Adrenal gland (tissue), 12 donors: ENCODE data around the gene LPCAT1. TPM values are rescaled to one million over a fixed set of nuclear protein-coding genes. Genes with fewer than 3 reads are reported as not detected.

Experiments used
- DNase-seq, 7 donors: peaks; one replicate each; pipeline ENCODE4 v3.0.0-alpha.2; 2019 to 2020
- H3K27ac ChIP-seq, 5 donors: fragments of 200-600 bp; sonication (generic) in 4 of 5; 1 replicate in 3 of 5; 2 replicates in 2 of 5; pipeline versions ENCODE4 v1.5.1 to v1.8.0; 2016 to 2020; ENCODE audit warnings: mild to moderate bottlenecking in 1 of 5
- H3K27me3 ChIP-seq: fragments of 200-600 bp; 2 replicates; pipeline ENCODE4 v1.8.0; 2021
- H3K36me3 ChIP-seq, 2 donors: fragments of 200-600 bp; replicated peaks in 1 of 2; 1 replicate in 1 of 2; 2 replicates in 1 of 2; pipeline versions ENCODE4 v1.5.1 to v1.8.0; 2018 to 2022
- H3K4me1 ChIP-seq, 2 donors: fragments of 200-600 bp; replicated peaks in 1 of 2; 1 replicate in 1 of 2; 2 replicates in 1 of 2; pipeline versions ENCODE4 v1.5.1 to v1.8.0; 2018 to 2021
- H3K4me3 ChIP-seq, 4 donors: fragments of 200-600 bp; sonication (generic) in 3 of 4; one replicate each; pipeline ENCODE4 v1.5.1; 2016 to 2018
- H3K9me3 ChIP-seq, 3 donors: fragments of 200-600 bp; sonication (generic) in 1 of 3; replicated peaks in 1 of 3; 1 replicate in 2 of 3; 2 replicates in 1 of 3; pipeline versions ENCODE4 v1.5.1 to v1.8.0; 2016 to 2021
- CTCF ChIP-seq, 6 experiments: fragments of 450-650 bp in 4 of 6; fragments of 200-600 bp in 2 of 6; sonication (generic) in 1 of 6; IDR thresholded peaks; 1 replicate in 5 of 6; 2 replicates in 1 of 6; pipeline versions ENCODE4 v1.5.1 to v1.8.0; 2016 to 2021; ENCODE audit warnings: antibody characterized with exemption in 6 of 6, mild to moderate bottlenecking in 2 of 6, moderate library complexity in 1 of 6
- POLR2A ChIP-seq, 2 donors: fragments of 450-650 bp; IDR thresholded peaks; one replicate each; pipeline ENCODE4 v1.6.1; 2017; ENCODE audit warnings: antibody characterized with exemption in 2 of 2, mild to moderate bottlenecking in 2 of 2, moderate library complexity in 1 of 2
- WGBS, 4 donors: extraction: QIAGEN DNeasy Blood & Tissue Kit in 2 of 4; methylation state at CpG; one replicate each; pipeline versions ENCODE4 v1.1.5 to v1.1.7; 2013 to 2017; 5-methylcytosine and 5-hydroxymethylcytosine counted together
- intact Hi-C, 2 donors: fragments of 100-400 bp; cut with DNase I; formaldehyde crosslinking; loops; one replicate each; pipeline versions ENCODE4 v1.14.1 to v1.15.0; 2022 to 2023
- polyA plus RNA-seq, 3 donors: library from polyadenylated mRNA; stranded (reverse); fragments of 200-250 nt in 2 of 3; fragments of 350-450 nt in 1 of 3; fragmentation: Illumina TruSeq in 1 of 3; extraction: RNeasy Lipid Tissue Mini Kit (QIAGEN cat#74804) in 1 of 3; gene quantifications; one replicate each; pipeline ENCODE4 v1.2.3, GENCODE V29; 2013 to 2014
- total RNA-seq, 9 donors: library from RNA; depleted of rRNA in 4 of 9; stranded (reverse); fragments of >200 nt in 4 of 9; fragments of 120-200 nt in 1 of 9; fragmentation: NEBNext Ultra II Directional in 1 of 9; extraction: Animal tissue kit (Norgen Biotek cat#: 25700) in 1 of 9; gene quantifications; one replicate each; pipeline versions ENCODE4 v1.1.0 to v1.2.4, GENCODE V29; 2013 to 2023
- donor health status: healthy with polysubstance abuse.
- donor health status: Bipolar disorder and iron deficiency.
- donor health status: DM: yes; HTN: yes; CAD: no.
- donor health status: DM: no; HTN: no; CAD: no.
- donor health status: DM: no; HTN: no; CAD: no.
- donor health status: DM: yes; HTN: yes; CAD: no.

Gene LPCAT1
- total and polyA plus RNA-seq, 12 donors, result 23.2 to 59.1 (median 42.6) TPM

- H3K27ac ChIP-seq, result no peak overlapping the region
- no peak for TF ChIP-seq CTCF (IDR thresholded peaks at IDR 0.05)
- no peak for TF ChIP-seq POLR2A (IDR thresholded peaks at IDR 0.05)
- no peaks in the 10 kb centered on the region for H3K27me3 ChIP-seq
- no peaks in the 10 kb centered on the region for H3K9me3 ChIP-seq
- peaks cover 0 to 7% of the 10 kb centered on the region in 2 donors for H3K36me3 ChIP-seq
- H3K4me3 ChIP-seq, result no peak overlapping the region
- H3K4me1 ChIP-seq, result peaks cover 4 to 23% of the 10 kb centered on the region in 2 donors
- WGBS, 4 donors, result 79 to 91% (median 87%) methylated on average over 17 of the region's 17 CpGs
- intact Hi-C loops, result no loop called here
- DNase-seq, result no peak
Observed at GRCh38 chr5:1498623-1499416, 24.9 kb downstream of the LPCAT1 start.

GRCh38 chr5:1497795-1498622 is 25.8 kb downstream of the LPCAT1 start:
- 80 to 91% (median 82%) methylated on average over 18 of the region's 18 CpGs for WGBS, 4 donors
- TF ChIP-seq CTCF (IDR thresholded peaks at IDR 0.05) (no peak), POLR2A (IDR thresholded peaks at IDR 0.05) (no peak)
- DNase-seq, result no peak
- intact Hi-C loops, result no loop called here
- Histone ChIP-seq H3K27ac (no peak overlapping the region), H3K4me1 (peaks cover 4 to 16% of the 10 kb centered on the region in 2 donors), H3K27me3 (no peaks in the 10 kb centered on the region), H3K4me3 (no peak overlapping the region), H3K36me3 (peaks cover 0 to 13% of the 10 kb centered on the region in 2 donors), H3K9me3 (no peaks in the 10 kb centered on the region)

- Histone ChIP-seq H3K4me1 (peaks cover 4 to 12% of the 10 kb centered on the region in 2 donors), H3K27ac (no peak overlapping the region), H3K27me3 (no peaks in the 10 kb centered on the region), H3K36me3 (peaks cover 0 to 13% of the 10 kb centered on the region in 2 donors), H3K4me3 (no peak overlapping the region), H3K9me3 (no peaks in the 10 kb centered on the region)
- 80 to 87% (median 83%) methylated on average over 11 to 14 of the region's 14 CpGs for WGBS, 4 donors
- no peak for TF ChIP-seq POLR2A (IDR thresholded peaks at IDR 0.05)
- TF ChIP-seq CTCF (IDR thresholded peaks at IDR 0.05), result no peak
- no peak for DNase-seq
- intact Hi-C loops, result no loop called here
Observed at GRCh38 chr5:1497242-1497777, 26.4 kb downstream of the LPCAT1 start.

- intact Hi-C loops, result no loop called here
- no peaks in the 10 kb centered on the region for H3K27me3 ChIP-seq
- no peaks in the 10 kb centered on the region for H3K9me3 ChIP-seq
- peaks cover 0 to 22% of the 10 kb centered on the region in 2 donors for H3K36me3 ChIP-seq
- no peak overlapping the region for H3K27ac ChIP-seq
- DNase-seq, result no peak
- H3K4me3 ChIP-seq, result no peak overlapping the region
- TF ChIP-seq CTCF (IDR thresholded peaks at IDR 0.05), result no peak
- no peak for TF ChIP-seq POLR2A (IDR thresholded peaks at IDR 0.05)
- peaks cover under 1 to 7% of the 10 kb centered on the region in 2 donors for H3K4me1 ChIP-seq
- 74 to 95% (median 76%) methylated on average over 4 to 6 of the region's 6 CpGs for WGBS, 4 donors
Observed at GRCh38 chr5:1495525-1495897, 28.2 kb downstream of the LPCAT1 start.
